Stimulated activated naive CD4-positive, alpha-beta T cell (primary cell): Measurements from ENCODE around the gene LIN52.

Source experiments
- DNase-seq, 6 experiments: peaks; one replicate each; lab custom pipeline; 2025; lab: John Stamatoyannopoulos, UW

Gene LIN52

GRCh38 chr14:74084277-74085046 is at the start of gene LIN52, which contains the start of gene ALDH6A1:
TSS of gene LIN52 (plus strand) at chr14:74084956. CDS start at chr14:74084975, 19 bp downstream.
TSS of gene ALDH6A1 (minus strand) at chr14:74084453. CDS start at chr14:74084394, 59 bp downstream.
- peak; percentile 99 to 100 (median 100) for DNase-seq

- DNase-seq = no peak
Observed at GRCh38 chr14:74035556-74035955, 49.2 kb upstream of the LIN52 start.

- peak in 3 of 6 experiments; percentile 18 to 56 (median 52) for DNase-seq
Observed at GRCh38 chr14:74038020-74038859, 46.5 kb upstream of the LIN52 start.

- no peak for DNase-seq
Observed at GRCh38 chr14:74042296-74042695, 42.5 kb upstream of the LIN52 start.

GRCh38 chr14:74045522-74045921 is 39.2 kb upstream of the LIN52 start:
- DNase-seq = no peak

GRCh38 chr14:74048281-74048680 is 36.5 kb upstream of the LIN52 start:
- DNase-seq = no peak

GRCh38 chr14:74049876-74050495 is 34.8 kb upstream of the LIN52 start:
- DNase-seq = no peak

- no peak for DNase-seq
Observed at GRCh38 chr14:74062809-74063150, 22.0 kb upstream of the LIN52 start.

- DNase-seq = no peak
Observed at GRCh38 chr14:74064426-74064825, 20.3 kb upstream of the LIN52 start.

GRCh38 chr14:74064883-74065282 is 19.9 kb upstream of the LIN52 start:
- no peak for DNase-seq

GRCh38 chr14:74065746-74066575 is 18.8 kb upstream of the LIN52 start:
- no peak for DNase-seq

- DNase-seq = no peak
Observed at GRCh38 chr14:74077401-74077800, 7.4 kb upstream of the LIN52 start.

- no peak for DNase-seq
Observed at GRCh38 chr14:74080820-74081460, 3.8 kb upstream of the LIN52 start.

GRCh38 chr14:74081491-74081890 is 3.3 kb upstream of the LIN52 start:
- DNase-seq = no peak

- no peak for DNase-seq
Observed at GRCh38 chr14:74083161-74083560, 1.6 kb upstream of the LIN52 start.

GRCh38 chr14:74083784-74084276 is 926 bp upstream of the LIN52 start:
- no peak for DNase-seq

GRCh38 chr14:74085047-74085637 is 386 bp downstream of the LIN52 start:
- peak in 1 of 6 experiments; percentile 20 for DNase-seq

- no peak for DNase-seq
Observed at GRCh38 chr14:74085828-74086227, 1.1 kb downstream of the LIN52 start.

- no peak for DNase-seq
Observed at GRCh38 chr14:74089251-74090020, 4.7 kb downstream of the LIN52 start.

- DNase-seq = no peak
Observed at GRCh38 chr14:74105381-74105780, 20.6 kb downstream of the LIN52 start.
